PFSK-1 (cell line): ENCODE results near the gene EFNA2.

Experiments
- POLR2AphosphoS5 ChIP-seq: IDR thresholded peaks from 2 replicates; pipeline ENCODE4 v1.6.1; 2012; ENCODE audit warnings: low read depth, mild to moderate bottlenecking, control low read depth, low read length, moderate library complexity
- TAF1 ChIP-seq: IDR thresholded peaks from 2 replicates; pipeline ENCODE4 v1.6.1; 2012; ENCODE audit warnings: low read length, control low read depth, borderline replicate concordance; ENCODE audit not compliant: insufficient read depth
- TF ChIP-seq, protein P1 (sequence below), 2 experiments: IDR thresholded peaks; 2 replicates each; pipeline versions ENCODE4 v1.6.1 to v1.8.0; 2011 to 2012; ENCODE audit warnings: low read depth in 2 of 2, low read length in 2 of 2, control low read depth in 1 of 2, inconsistent platforms in 1 of 2, mild to moderate bottlenecking in 1 of 2, moderate library complexity in 1 of 2; ENCODE audit not compliant: insufficient read depth in 1 of 2

DNA sequence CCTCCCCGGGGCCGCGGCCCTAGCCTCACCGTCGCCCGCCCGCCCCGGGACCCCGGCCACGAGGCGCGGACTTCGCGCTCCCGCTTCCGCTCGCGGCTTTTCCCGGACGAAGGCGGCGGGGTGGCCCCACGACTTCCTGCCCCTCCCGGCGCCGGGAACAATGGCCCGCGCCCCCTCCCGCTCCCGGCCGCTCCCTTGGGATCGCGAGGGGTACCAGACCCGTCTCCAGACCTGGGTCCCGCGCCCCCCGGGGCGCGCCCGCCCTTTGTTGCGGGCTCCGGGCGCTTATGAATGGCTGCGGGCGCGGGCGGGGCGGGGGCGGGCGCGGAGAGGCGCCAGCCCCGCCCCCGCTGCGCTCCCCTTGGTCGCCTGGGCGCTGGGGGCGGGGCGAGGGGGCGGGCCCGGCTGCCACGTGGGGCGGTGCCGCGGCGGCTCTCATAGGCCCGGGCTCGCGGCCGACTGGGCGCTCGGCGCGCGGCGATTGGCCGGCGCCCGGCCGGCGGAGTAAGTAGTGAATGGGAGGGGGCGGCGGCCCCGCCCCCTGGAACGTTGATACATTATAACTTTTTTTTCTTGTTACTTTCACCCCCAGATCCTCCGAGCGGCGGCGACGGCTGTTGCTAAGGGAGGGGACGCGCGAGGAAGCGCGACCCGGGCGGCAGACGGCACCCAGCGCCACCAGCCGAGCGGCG is 36.2 kb upstream of the EFNA2 start:
- peak; percentile 92 for TF ChIP-seq POLR2AphosphoS5
- TF ChIP-seq, protein P1, sequence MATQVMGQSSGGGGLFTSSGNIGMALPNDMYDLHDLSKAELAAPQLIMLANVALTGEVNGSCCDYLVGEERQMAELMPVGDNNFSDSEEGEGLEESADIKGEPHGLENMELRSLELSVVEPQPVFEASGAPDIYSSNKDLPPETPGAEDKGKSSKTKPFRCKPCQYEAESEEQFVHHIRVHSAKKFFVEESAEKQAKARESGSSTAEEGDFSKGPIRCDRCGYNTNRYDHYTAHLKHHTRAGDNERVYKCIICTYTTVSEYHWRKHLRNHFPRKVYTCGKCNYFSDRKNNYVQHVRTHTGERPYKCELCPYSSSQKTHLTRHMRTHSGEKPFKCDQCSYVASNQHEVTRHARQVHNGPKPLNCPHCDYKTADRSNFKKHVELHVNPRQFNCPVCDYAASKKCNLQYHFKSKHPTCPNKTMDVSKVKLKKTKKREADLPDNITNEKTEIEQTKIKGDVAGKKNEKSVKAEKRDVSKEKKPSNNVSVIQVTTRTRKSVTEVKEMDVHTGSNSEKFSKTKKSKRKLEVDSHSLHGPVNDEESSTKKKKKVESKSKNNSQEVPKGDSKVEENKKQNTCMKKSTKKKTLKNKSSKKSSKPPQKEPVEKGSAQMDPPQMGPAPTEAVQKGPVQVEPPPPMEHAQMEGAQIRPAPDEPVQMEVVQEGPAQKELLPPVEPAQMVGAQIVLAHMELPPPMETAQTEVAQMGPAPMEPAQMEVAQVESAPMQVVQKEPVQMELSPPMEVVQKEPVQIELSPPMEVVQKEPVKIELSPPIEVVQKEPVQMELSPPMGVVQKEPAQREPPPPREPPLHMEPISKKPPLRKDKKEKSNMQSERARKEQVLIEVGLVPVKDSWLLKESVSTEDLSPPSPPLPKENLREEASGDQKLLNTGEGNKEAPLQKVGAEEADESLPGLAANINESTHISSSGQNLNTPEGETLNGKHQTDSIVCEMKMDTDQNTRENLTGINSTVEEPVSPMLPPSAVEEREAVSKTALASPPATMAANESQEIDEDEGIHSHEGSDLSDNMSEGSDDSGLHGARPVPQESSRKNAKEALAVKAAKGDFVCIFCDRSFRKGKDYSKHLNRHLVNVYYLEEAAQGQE (IDR thresholded peaks at IDR 0.05; ENCODE audit: insufficient read depth in 1 of 2, low read depth in 2 of 2, low read length in 2 of 2): 0 out of 4 replicates have a peak, but pooled peaks of 1 of the 2 experiments have one; percentile 6
- TF ChIP-seq TAF1: peak; percentile 85; the same call in 1 of the 2 replicates
